Epithelial cell of proximal tubule (primary cell): ENCODE measurements around the gene IGFBPL1. TPM values are rescaled to one million over a fixed set of nuclear protein-coding genes. Genes with fewer than 3 reads are reported as not detected.

ENCODE experiments used
- DNase-seq: peaks from one replicate; pipeline ENCODE4 v3.0.0-alpha.2; 2011; ENCODE audit warnings: low read depth
- H3K4me3 ChIP-seq: 2 replicates; pipeline ENCODE4 v1.5.1; 2011; ENCODE audit warnings: low read depth, mild to moderate bottlenecking, low read length
- CTCF ChIP-seq: conservative IDR thresholded peaks from 2 replicates; pipeline ENCODE4 v1.5.1; 2012; ENCODE audit warnings: low read depth, mild to moderate bottlenecking, low read length
- total RNA-seq: library from RNA; depleted of rRNA; stranded (reverse); fragments of >200 nt; gene quantifications from 2 replicates; pipeline ENCODE4 v1.2.3, GENCODE V29; 2015

IGFBPL1 gene
- total RNA-seq, 1 donor from 2014 or later: 8.8 TPM

- TF ChIP-seq CTCF: no peak
- no peak overlapping the region for H3K4me3 ChIP-seq
- no peak for DNase-seq
These were observed 2.6 kb downstream of the IGFBPL1 start for GRCh38 chr9:38421498-38422211.

- no peak for TF ChIP-seq CTCF
- no peak for DNase-seq
- H3K4me3 ChIP-seq: no peak overlapping the region
These were observed 5.1 kb downstream of the IGFBPL1 start for GRCh38 chr9:38419181-38419580.

- no peak for DNase-seq
- H3K4me3 ChIP-seq: no peak overlapping the region
- TF ChIP-seq CTCF: no peak
These were observed 5.9 kb downstream of the IGFBPL1 start for GRCh38 chr9:38418366-38418765.

- no peak for DNase-seq
- peak; percentile 78 for TF ChIP-seq CTCF
- H3K4me3 ChIP-seq: no peak overlapping the region
These were observed 7.0 kb downstream of the IGFBPL1 start for GRCh38 chr9:38417003-38417945.

- no peak for TF ChIP-seq CTCF
- DNase-seq: no peak
These were observed 7.8 kb downstream of the IGFBPL1 start for GRCh38 chr9:38416461-38416860.

DNA sequence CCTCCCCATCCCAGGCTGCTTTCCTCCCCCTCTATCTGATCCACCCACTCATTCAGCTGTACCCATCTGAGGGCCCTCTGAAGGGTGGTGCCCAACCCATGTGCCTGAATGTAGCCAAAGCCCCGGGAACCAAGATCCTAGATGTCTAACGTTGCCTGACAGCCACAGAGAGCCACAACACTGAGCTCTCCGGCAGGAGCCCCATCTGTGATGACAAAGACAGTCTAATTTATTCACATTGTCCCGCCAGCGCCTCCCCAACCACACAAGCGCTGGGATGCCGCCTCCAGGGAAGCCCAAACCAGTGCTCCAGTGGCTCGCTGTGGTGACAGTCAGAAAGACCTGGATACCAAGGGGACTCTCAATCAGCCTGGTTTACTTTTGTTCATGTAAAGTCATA, 8.4 kb downstream of the IGFBPL1 start:
- no peak for DNase-seq
- no peak for TF ChIP-seq CTCF
- no peak overlapping the region for H3K4me3 ChIP-seq

More at GRCh38 chr9:38416461-38416860, 7.8 kb downstream of the IGFBPL1 start:
- no peak overlapping the region for H3K4me3 ChIP-seq
